GM19455 (cell line): Measurements from ENCODE around the gene CCDC33.
"Not testable (repeated sequence)": the region's sequence is repeated elsewhere in the genome, so short reads cannot be mapped to it uniquely, and the experiment has no call there.

Experiments
- ATAC-seq: cut with Tn5 transposase; IDR thresholded peaks from one replicate; pipeline ENCODE4 v1.9.1; 2021; ENCODE audit not compliant: unreplicated experiment

Gene CCDC33

GRCh38 chr15:74356050-74356449 is 119.9 kb downstream of the CCDC33 start:
- ATAC-seq, result not testable (repeated sequence)

GRCh38 chr15:74357514-74357913 is 121.4 kb downstream of the CCDC33 start:
- ATAC-seq, result not testable (repeated sequence)

GRCh38 chr15:74359376-74359775 is 123.2 kb downstream of the CCDC33 start:
- ATAC-seq, result not testable (repeated sequence)

- ATAC-seq, result not testable (repeated sequence)
Measured at GRCh38 chr15:74360855-74361254, 124.7 kb downstream of the CCDC33 start.

GRCh38 chr15:74362482-74362881 is 126.4 kb downstream of the CCDC33 start:
- no peak for ATAC-seq

GRCh38 chr15:74364936-74365597 is 128.9 kb downstream of the CCDC33 start:
- ATAC-seq, result no peak

GRCh38 chr15:74365598-74366445 is 129.7 kb downstream of the CCDC33 start:
- ATAC-seq, result no peak

- no peak for ATAC-seq
Measured at GRCh38 chr15:74367296-74367854, 131.2 kb downstream of the CCDC33 start, which contains the start of gene CYP11A1. Gene CYP11A1, minus strand, starts transcription at chr15:74367646. Its CDS starts 61 bp downstream, at chr15:74367585.

GRCh38 chr15:74368121-74368520 is 132.0 kb downstream of the CCDC33 start:
- ATAC-seq, result no peak

- no peak for ATAC-seq
Measured at GRCh38 chr15:74369084-74369745, 133.1 kb downstream of the CCDC33 start.

- ATAC-seq, result no peak
Measured at GRCh38 chr15:74369756-74370155, 133.6 kb downstream of the CCDC33 start.

GRCh38 chr15:74370471-74370870 is 134.3 kb downstream of the CCDC33 start:
- ATAC-seq, result no peak

GRCh38 chr15:74373056-74373650 is 137.0 kb downstream of the CCDC33 start:
- no peak for ATAC-seq

- ATAC-seq, result peak; percentile 75
Measured at GRCh38 chr15:74373731-74374647, 137.9 kb downstream of the CCDC33 start.

GRCh38 chr15:74374648-74375302 is 138.6 kb downstream of the CCDC33 start:
- ATAC-seq, result peak; percentile 16

- peak; percentile 34 for ATAC-seq
Measured at GRCh38 chr15:74375303-74375693, 139.2 kb downstream of the CCDC33 start.

- no peak for ATAC-seq
Measured at GRCh38 chr15:74376226-74376625, 140.1 kb downstream of the CCDC33 start.

GRCh38 chr15:74376825-74377581 is 140.9 kb downstream of the CCDC33 start:
- ATAC-seq, result no peak
